ENCODE measurements around the gene GNB3. TPM values are rescaled to one million over a fixed set of nuclear protein-coding genes. Genes with fewer than 3 reads are reported as not detected.

GNB3 gene
- total and polyA plus RNA-seq, 9 of the 15 experiments (the other 6 are each of a cell fraction or from before 2014, with no cell fraction given) = 1.4 to 5.8 (median 2.0) TPM

DNA sequence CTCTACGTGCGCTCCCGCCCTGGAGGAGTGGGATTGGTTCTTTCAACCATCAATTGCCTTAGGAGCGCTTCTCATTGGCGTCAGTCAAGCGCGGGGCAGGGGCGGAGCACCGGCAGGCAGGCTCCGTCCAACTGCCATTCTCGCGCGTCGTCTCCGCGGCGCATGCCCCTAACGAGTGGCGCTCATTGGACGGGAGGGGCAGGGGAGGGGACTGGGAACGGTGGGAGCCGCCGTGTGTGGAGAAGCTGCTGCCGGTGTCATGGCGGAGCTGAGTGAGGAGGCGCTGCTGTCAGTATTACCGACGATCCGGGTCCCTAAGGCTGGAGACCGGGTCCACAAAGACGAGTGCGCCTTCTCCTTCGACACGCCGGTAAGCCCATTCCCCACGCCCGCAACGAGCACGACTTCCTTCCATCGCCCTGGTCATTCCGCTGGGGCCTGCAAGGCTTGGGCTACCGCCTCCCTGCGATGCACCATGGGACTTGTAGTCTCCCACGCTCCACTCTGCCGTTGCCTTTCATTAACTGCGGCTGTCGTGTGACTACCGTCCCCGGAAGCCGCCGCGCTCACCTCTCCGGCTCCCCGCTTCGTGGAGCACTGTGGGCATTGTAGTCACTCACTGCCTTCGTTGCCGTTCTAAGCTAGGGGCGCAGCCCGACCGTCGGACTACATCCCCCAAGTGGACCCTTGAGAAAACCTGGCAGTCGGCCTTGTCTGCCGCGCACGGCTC is 11.4 kb downstream of the GNB3 start, which contains the start of gene USP5:
TSS of gene USP5 (plus strand) at position 230 of the 730 bp plus-strand sequence. CDS start at position 260, 30 bp downstream.
- Histone ChIP-seq H3K9me3 (replicated peaks; ENCODE audit: control insufficient read depth, insufficient read depth, low read depth, low read length) (no peaks in the 10 kb centered on the region), H3K9me1 (ENCODE audit: control insufficient read depth, insufficient read depth, low read length) (peaks cover 3% of the 10 kb centered on the region), H3K79me2 (ENCODE audit: control insufficient read depth, insufficient read depth, low read length) (peaks cover 53% of the 10 kb centered on the region), H3K27me3 (ENCODE audit: control insufficient read depth in 2 of 2, insufficient read depth in 2 of 2, low read length in 2 of 2) (no peaks in the 10 kb centered on the region), H3K36me3 (ENCODE audit: control insufficient read depth, insufficient read depth, low read length) (peaks cover 67% of the 10 kb centered on the region; the same call in 2 of the 3 replicates), H3K27ac (ENCODE audit: extremely low read depth, low read depth, low read length) (peak within 1 kb of the TSS; percentile 87), H3K4me1 (replicated peaks in 1 of 2; ENCODE audit: control insufficient read depth in 2 of 2, insufficient read depth in 2 of 2, low read length in 2 of 2) (peaks cover 12 to 18% of the 10 kb centered on the region in 2 experiments; a peak in 4 of 5 replicates), H4K20me1 (replicated peaks; ENCODE audit: control insufficient read depth, insufficient read depth, low read length) (no peaks in the 10 kb centered on the region; the same call in 1 of the 2 replicates), H3K4me3 (peak within 1 kb of the TSS; percentile 79), H2AFZ (ENCODE audit: low read depth, low read length) (peak within 1 kb of the TSS; percentile 87), H3K9ac (ENCODE audit: insufficient read depth in 1 of 2, low read depth in 2 of 2, low read length in 2 of 2) (peak within 1 kb of the TSS; percentile 89 to 96), H3K4me2 (ENCODE audit: insufficient read depth, low read length) (peak within 1 kb of the TSS; percentile 91)
- in situ Hi-C loops (cut with MboI) (no loop called here), intact Hi-C loops (cut with micrococcal nuclease) (no loop called here)
- BruUV-seq (replicated peaks) = TSS peak; percentile 81
- DNase-seq (ENCODE audit: extremely low read depth in 1 of 4, low spot score in 3 of 4) (peak; percentile 87 to 98 (median 90)), FAIRE-seq (no peak), ATAC-seq (peak; percentile 87)
- WGBS (ENCODE audit: insufficient coverage, low coverage, missing lambda C conversion rate) = 0% methylated on average over 43 of the region's 65 CpGs
- POLR2A ChIA-PET = interaction anchor here (0.6 to 7.4 kb wide), 14 partner anchors 8 to 318 kb away, joined by 3 to 174 read pairs (median 5); partner anchors contain the start of genes C12orf57, COPS7A, GAPDH and GNB3
- CTCF ChIA-PET (ENCODE audit: low intra/inter-chr PET ratio) = no interaction called here
- TF ChIP-seq, protein P1, sequence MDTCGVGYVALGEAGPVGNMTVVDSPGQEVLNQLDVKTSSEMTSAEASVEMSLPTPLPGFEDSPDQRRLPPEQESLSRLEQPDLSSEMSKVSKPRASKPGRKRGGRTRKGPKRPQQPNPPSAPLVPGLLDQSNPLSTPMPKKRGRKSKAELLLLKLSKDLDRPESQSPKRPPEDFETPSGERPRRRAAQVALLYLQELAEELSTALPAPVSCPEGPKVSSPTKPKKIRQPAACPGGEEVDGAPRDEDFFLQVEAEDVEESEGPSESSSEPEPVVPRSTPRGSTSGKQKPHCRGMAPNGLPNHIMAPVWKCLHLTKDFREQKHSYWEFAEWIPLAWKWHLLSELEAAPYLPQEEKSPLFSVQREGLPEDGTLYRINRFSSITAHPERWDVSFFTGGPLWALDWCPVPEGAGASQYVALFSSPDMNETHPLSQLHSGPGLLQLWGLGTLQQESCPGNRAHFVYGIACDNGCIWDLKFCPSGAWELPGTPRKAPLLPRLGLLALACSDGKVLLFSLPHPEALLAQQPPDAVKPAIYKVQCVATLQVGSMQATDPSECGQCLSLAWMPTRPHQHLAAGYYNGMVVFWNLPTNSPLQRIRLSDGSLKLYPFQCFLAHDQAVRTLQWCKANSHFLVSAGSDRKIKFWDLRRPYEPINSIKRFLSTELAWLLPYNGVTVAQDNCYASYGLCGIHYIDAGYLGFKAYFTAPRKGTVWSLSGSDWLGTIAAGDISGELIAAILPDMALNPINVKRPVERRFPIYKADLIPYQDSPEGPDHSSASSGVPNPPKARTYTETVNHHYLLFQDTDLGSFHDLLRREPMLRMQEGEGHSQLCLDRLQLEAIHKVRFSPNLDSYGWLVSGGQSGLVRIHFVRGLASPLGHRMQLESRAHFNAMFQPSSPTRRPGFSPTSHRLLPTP (IDR thresholded peaks at IDR 0.05; ENCODE audit: borderline replicate concordance, extremely low read depth, insufficient read length) = no peak
- TF ChIP-seq NR2C2 (CRISPR knock-in tag; IDR thresholded peaks at IDR 0.05) = peak; percentile 91
- TF ChIP-seq NR2C2 (tag; IDR thresholded peaks at IDR 0.05) = peak; percentile 99
- TF ChIP-seq, protein P2, sequence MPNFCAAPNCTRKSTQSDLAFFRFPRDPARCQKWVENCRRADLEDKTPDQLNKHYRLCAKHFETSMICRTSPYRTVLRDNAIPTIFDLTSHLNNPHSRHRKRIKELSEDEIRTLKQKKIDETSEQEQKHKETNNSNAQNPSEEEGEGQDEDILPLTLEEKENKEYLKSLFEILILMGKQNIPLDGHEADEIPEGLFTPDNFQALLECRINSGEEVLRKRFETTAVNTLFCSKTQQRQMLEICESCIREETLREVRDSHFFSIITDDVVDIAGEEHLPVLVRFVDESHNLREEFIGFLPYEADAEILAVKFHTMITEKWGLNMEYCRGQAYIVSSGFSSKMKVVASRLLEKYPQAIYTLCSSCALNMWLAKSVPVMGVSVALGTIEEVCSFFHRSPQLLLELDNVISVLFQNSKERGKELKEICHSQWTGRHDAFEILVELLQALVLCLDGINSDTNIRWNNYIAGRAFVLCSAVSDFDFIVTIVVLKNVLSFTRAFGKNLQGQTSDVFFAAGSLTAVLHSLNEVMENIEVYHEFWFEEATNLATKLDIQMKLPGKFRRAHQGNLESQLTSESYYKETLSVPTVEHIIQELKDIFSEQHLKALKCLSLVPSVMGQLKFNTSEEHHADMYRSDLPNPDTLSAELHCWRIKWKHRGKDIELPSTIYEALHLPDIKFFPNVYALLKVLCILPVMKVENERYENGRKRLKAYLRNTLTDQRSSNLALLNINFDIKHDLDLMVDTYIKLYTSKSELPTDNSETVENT (CRISPR knock-in tag; IDR thresholded peaks at IDR 0.05) = peak; percentile 61
- peak; percentile 71; the same call in 1 of the 2 replicates for TF ChIP-seq ZNF41 (CRISPR knock-in tag; conservative IDR thresholded peaks at IDR 0.05)
- TF ChIP-seq, protein P3, sequence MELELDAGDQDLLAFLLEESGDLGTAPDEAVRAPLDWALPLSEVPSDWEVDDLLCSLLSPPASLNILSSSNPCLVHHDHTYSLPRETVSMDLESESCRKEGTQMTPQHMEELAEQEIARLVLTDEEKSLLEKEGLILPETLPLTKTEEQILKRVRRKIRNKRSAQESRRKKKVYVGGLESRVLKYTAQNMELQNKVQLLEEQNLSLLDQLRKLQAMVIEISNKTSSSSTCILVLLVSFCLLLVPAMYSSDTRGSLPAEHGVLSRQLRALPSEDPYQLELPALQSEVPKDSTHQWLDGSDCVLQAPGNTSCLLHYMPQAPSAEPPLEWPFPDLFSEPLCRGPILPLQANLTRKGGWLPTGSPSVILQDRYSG (tag; conservative IDR thresholded peaks at IDR 0.05; ENCODE audit: low read depth) = peak; percentile 96
- TF ChIP-seq ZNF644 (tag; IDR thresholded peaks at IDR 0.05; ENCODE audit: low read depth) = peak; percentile 99
- TF ChIP-seq CBFA2T2 (conservative IDR thresholded peaks at IDR 0.05) = no peak
- TF ChIP-seq CEBPG (CRISPR knock-in tag; IDR thresholded peaks at IDR 0.05) = no peak
- TF ChIP-seq CEBPG (tag; conservative IDR thresholded peaks at IDR 0.05 in 1 of 2, IDR thresholded peaks at IDR 0.05 in 1 of 2) = no peak
- peak; percentile 77 for TF ChIP-seq CHD2 (IDR thresholded peaks at IDR 0.05; ENCODE audit: low read depth, low read length)
- TF ChIP-seq ZC3H4 (CRISPR knock-in tag; IDR thresholded peaks at IDR 0.05; ENCODE audit: borderline replicate concordance) = no peak
- TF ChIP-seq, protein P4, sequence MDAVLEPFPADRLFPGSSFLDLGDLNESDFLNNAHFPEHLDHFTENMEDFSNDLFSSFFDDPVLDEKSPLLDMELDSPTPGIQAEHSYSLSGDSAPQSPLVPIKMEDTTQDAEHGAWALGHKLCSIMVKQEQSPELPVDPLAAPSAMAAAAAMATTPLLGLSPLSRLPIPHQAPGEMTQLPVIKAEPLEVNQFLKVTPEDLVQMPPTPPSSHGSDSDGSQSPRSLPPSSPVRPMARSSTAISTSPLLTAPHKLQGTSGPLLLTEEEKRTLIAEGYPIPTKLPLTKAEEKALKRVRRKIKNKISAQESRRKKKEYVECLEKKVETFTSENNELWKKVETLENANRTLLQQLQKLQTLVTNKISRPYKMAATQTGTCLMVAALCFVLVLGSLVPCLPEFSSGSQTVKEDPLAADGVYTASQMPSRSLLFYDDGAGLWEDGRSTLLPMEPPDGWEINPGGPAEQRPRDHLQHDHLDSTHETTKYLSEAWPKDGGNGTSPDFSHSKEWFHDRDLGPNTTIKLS (IDR thresholded peaks at IDR 0.05; ENCODE audit: borderline replicate concordance, low read depth) = peak; percentile 98

All from K562 (cell line).